Activated CD8-positive, alpha-beta memory T cell treated with anti-CD3 and anti-CD28 coated beads, Interleukin-2, amount 50 U/mL, for 24 hours (primary cell): Measurements from ENCODE around the gene FZD2.
"Not testable (repeated sequence)": the region's sequence is repeated elsewhere in the genome, so short reads cannot be mapped to it uniquely, and the experiment has no call there.

ENCODE experiments used
- DNase-seq: peaks from one replicate; pipeline ENCODE4 v3.0.0-alpha.2; 2020; ENCODE audit errors: extremely low read depth

FZD2 gene

GRCh38 chr17:44575403-44575802 lies 18.1 kb downstream of the FZD2 start:
- DNase-seq, result no peak

- DNase-seq, result no peak
Measured at GRCh38 chr17:44578947-44579346, 21.7 kb downstream of the FZD2 start.

GRCh38 chr17:44581868-44582267 lies 24.6 kb downstream of the FZD2 start:
- no peak for DNase-seq

- no peak for DNase-seq
Measured at GRCh38 chr17:44584443-44584842, 27.2 kb downstream of the FZD2 start.

GRCh38 chr17:44585315-44585714 lies 28.0 kb downstream of the FZD2 start:
- DNase-seq, result no peak

- no peak for DNase-seq
Measured at GRCh38 chr17:44587339-44587738, 30.1 kb downstream of the FZD2 start.

- no peak for DNase-seq
Measured at GRCh38 chr17:44589316-44590071, 32.2 kb downstream of the FZD2 start.

- not testable (repeated sequence) for DNase-seq
Measured at GRCh38 chr17:44590072-44590462, 32.8 kb downstream of the FZD2 start.

- DNase-seq, result not testable (repeated sequence)
Measured at GRCh38 chr17:44590762-44591161, 33.5 kb downstream of the FZD2 start.

GRCh38 chr17:44591206-44591605 lies 33.9 kb downstream of the FZD2 start:
- no peak for DNase-seq

- no peak for DNase-seq
Measured at GRCh38 chr17:44593156-44593555, 35.9 kb downstream of the FZD2 start.

GRCh38 chr17:44595216-44595775 lies 38.0 kb downstream of the FZD2 start:
- DNase-seq, result no peak

GRCh38 chr17:44598329-44598728 lies 41.0 kb downstream of the FZD2 start:
- no peak for DNase-seq

- no peak for DNase-seq
Measured at GRCh38 chr17:44598932-44599297, 41.6 kb downstream of the FZD2 start.

GRCh38 chr17:44599298-44600175 lies 42.3 kb downstream of the FZD2 start:
- DNase-seq, result no peak

GRCh38 chr17:44601539-44601938 lies 44.3 kb downstream of the FZD2 start:
- DNase-seq, result no peak

- DNase-seq, result no peak
Measured at GRCh38 chr17:44601973-44602372, 44.7 kb downstream of the FZD2 start.

- no peak for DNase-seq
Measured at GRCh38 chr17:44602390-44602789, 45.1 kb downstream of the FZD2 start.

- DNase-seq, result no peak
Measured at GRCh38 chr17:44602970-44603369, 45.7 kb downstream of the FZD2 start.

- no peak for DNase-seq
Measured at GRCh38 chr17:44604116-44604761, 47.0 kb downstream of the FZD2 start.

- DNase-seq, result no peak
Measured at GRCh38 chr17:44604768-44605485, 47.6 kb downstream of the FZD2 start.

GRCh38 chr17:44606658-44607057 lies 49.4 kb downstream of the FZD2 start:
- no peak for DNase-seq
